Measurements from ENCODE around the gene IL1RAPL1.

IL1RAPL1 gene

GRCh38 chrX:29241809-29242208, 654.6 kb downstream of the IL1RAPL1 start:
- Histone ChIP-seq H3K4me1 (ENCODE audit: control insufficient read depth, insufficient read depth, low read length) (no peaks in the 10 kb centered on the region), H3K9me3 (ENCODE audit: control insufficient read depth in 2 of 2, low read length in 2 of 2) (no peaks in the 10 kb centered on the region), H3K27ac (ENCODE audit: low read length) (no peak overlapping the region), H3K36me3 (ENCODE audit: control insufficient read depth in 2 of 2, insufficient read depth in 2 of 2, low read length in 2 of 2) (no peaks in the 10 kb centered on the region), H3K9ac (ENCODE audit: low read length in 2 of 2) (no peak overlapping the region), H3K4me3 (ENCODE audit: low read length in 2 of 2) (no peak overlapping the region), H3K27me3 (ENCODE audit: control insufficient read depth in 1 of 2, insufficient read depth in 2 of 2, low read length in 2 of 2) (no peaks in the 10 kb centered on the region)

GRCh38 chrX:29242856-29243255, 655.6 kb downstream of the IL1RAPL1 start:
- no peaks in the 10 kb centered on the region for H3K36me3 ChIP-seq (ENCODE audit: control insufficient read depth in 2 of 2, insufficient read depth in 2 of 2, low read length in 2 of 2)
- H3K27ac ChIP-seq (ENCODE audit: low read length), result no peak overlapping the region
- H3K9ac ChIP-seq (ENCODE audit: low read length in 2 of 2), result no peak overlapping the region
- no peaks in the 10 kb centered on the region for H3K4me1 ChIP-seq (ENCODE audit: control insufficient read depth, insufficient read depth, low read length)
- H3K9me3 ChIP-seq (ENCODE audit: control insufficient read depth in 2 of 2, low read length in 2 of 2), result no peaks in the 10 kb centered on the region
- H3K27me3 ChIP-seq (ENCODE audit: control insufficient read depth in 1 of 2, insufficient read depth in 2 of 2, low read length in 2 of 2), result no peaks in the 10 kb centered on the region
- no peak overlapping the region for H3K4me3 ChIP-seq (ENCODE audit: low read length in 2 of 2)

DNA sequence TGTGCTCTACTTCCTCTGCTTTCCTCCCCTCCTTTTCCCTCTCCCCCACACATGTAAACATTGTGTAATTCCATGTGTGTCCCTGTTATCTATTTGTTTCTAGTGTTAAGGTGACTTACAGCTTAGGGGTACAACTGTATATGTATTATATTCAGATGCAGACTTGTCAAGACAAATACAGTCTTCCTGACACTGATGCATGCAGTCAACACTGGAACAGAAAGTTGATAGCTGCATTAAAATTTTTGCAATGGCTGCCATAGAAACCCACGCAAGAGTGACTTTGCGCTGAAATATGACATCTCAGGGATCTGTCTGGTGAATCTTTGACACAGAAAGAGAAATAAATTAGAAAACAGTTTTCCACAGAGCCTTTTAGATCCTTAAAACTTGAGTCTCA, 656.7 kb downstream of the IL1RAPL1 start:
- Histone ChIP-seq H3K27me3 (ENCODE audit: control insufficient read depth in 1 of 2, insufficient read depth in 2 of 2, low read length in 2 of 2) (no peaks in the 10 kb centered on the region), H3K9ac (ENCODE audit: low read length in 2 of 2) (no peak overlapping the region), H3K4me3 (ENCODE audit: low read length in 2 of 2) (no peak overlapping the region), H3K4me1 (ENCODE audit: control insufficient read depth, insufficient read depth, low read length) (no peaks in the 10 kb centered on the region), H3K27ac (ENCODE audit: low read length) (no peak overlapping the region), H3K9me3 (ENCODE audit: control insufficient read depth in 2 of 2, low read length in 2 of 2) (no peaks in the 10 kb centered on the region), H3K36me3 (ENCODE audit: control insufficient read depth in 2 of 2, insufficient read depth in 2 of 2, low read length in 2 of 2) (no peaks in the 10 kb centered on the region)

- Histone ChIP-seq H3K4me1 (ENCODE audit: control insufficient read depth, insufficient read depth, low read length) (no peaks in the 10 kb centered on the region), H3K9ac (ENCODE audit: low read length in 2 of 2) (no peak overlapping the region), H3K27me3 (ENCODE audit: control insufficient read depth in 1 of 2, insufficient read depth in 2 of 2, low read length in 2 of 2) (no peaks in the 10 kb centered on the region), H3K9me3 (ENCODE audit: control insufficient read depth in 2 of 2, low read length in 2 of 2) (no peaks in the 10 kb centered on the region), H3K36me3 (ENCODE audit: control insufficient read depth in 2 of 2, insufficient read depth in 2 of 2, low read length in 2 of 2) (no peaks in the 10 kb centered on the region), H3K27ac (ENCODE audit: low read length) (no peak overlapping the region), H3K4me3 (ENCODE audit: low read length in 2 of 2) (no peak overlapping the region)
These were observed 667.3 kb downstream of the IL1RAPL1 start for GRCh38 chrX:29254515-29254914.

GRCh38 chrX:29257521-29257920, 670.3 kb downstream of the IL1RAPL1 start:
- Histone ChIP-seq H3K27ac (ENCODE audit: low read length) (no peak overlapping the region), H3K9ac (ENCODE audit: low read length in 2 of 2) (no peak overlapping the region), H3K36me3 (ENCODE audit: control insufficient read depth in 2 of 2, insufficient read depth in 2 of 2, low read length in 2 of 2) (no peaks in the 10 kb centered on the region), H3K4me3 (ENCODE audit: low read length in 2 of 2) (no peak overlapping the region), H3K4me1 (ENCODE audit: control insufficient read depth, insufficient read depth, low read length) (no peaks in the 10 kb centered on the region), H3K9me3 (ENCODE audit: control insufficient read depth in 2 of 2, low read length in 2 of 2) (no peaks in the 10 kb centered on the region), H3K27me3 (ENCODE audit: control insufficient read depth in 1 of 2, insufficient read depth in 2 of 2, low read length in 2 of 2) (no peaks in the 10 kb centered on the region)

- H3K9ac ChIP-seq (ENCODE audit: low read length in 2 of 2), result no peak overlapping the region
- H3K27ac ChIP-seq (ENCODE audit: low read length), result no peak overlapping the region
- H3K4me1 ChIP-seq (ENCODE audit: control insufficient read depth, insufficient read depth, low read length), result no peaks in the 10 kb centered on the region
- no peak overlapping the region for H3K4me3 ChIP-seq (ENCODE audit: low read length in 2 of 2)
- H3K9me3 ChIP-seq (ENCODE audit: control insufficient read depth in 2 of 2, low read length in 2 of 2), result no peaks in the 10 kb centered on the region
- H3K27me3 ChIP-seq (ENCODE audit: control insufficient read depth in 1 of 2, insufficient read depth in 2 of 2, low read length in 2 of 2), result no peaks in the 10 kb centered on the region
- no peaks in the 10 kb centered on the region for H3K36me3 ChIP-seq (ENCODE audit: control insufficient read depth in 2 of 2, insufficient read depth in 2 of 2, low read length in 2 of 2)
These were observed 682.1 kb downstream of the IL1RAPL1 start for GRCh38 chrX:29269390-29269789.

GRCh38 chrX:29274517-29274916, 687.3 kb downstream of the IL1RAPL1 start:
- Histone ChIP-seq H3K27me3 (ENCODE audit: control insufficient read depth in 1 of 2, insufficient read depth in 2 of 2, low read length in 2 of 2) (no peaks in the 10 kb centered on the region), H3K4me3 (ENCODE audit: low read length in 2 of 2) (no peak overlapping the region), H3K36me3 (ENCODE audit: control insufficient read depth in 2 of 2, insufficient read depth in 2 of 2, low read length in 2 of 2) (no peaks in the 10 kb centered on the region), H3K27ac (ENCODE audit: low read length) (no peak overlapping the region), H3K9me3 (ENCODE audit: control insufficient read depth in 2 of 2, low read length in 2 of 2) (no peaks in the 10 kb centered on the region), H3K9ac (ENCODE audit: low read length in 2 of 2) (no peak overlapping the region), H3K4me1 (ENCODE audit: control insufficient read depth, insufficient read depth, low read length) (no peaks in the 10 kb centered on the region)

- Histone ChIP-seq H3K27me3 (ENCODE audit: control insufficient read depth in 1 of 2, insufficient read depth in 2 of 2, low read length in 2 of 2) (no peaks in the 10 kb centered on the region), H3K4me3 (ENCODE audit: low read length in 2 of 2) (no peak overlapping the region), H3K27ac (ENCODE audit: low read length) (no peak overlapping the region), H3K36me3 (ENCODE audit: control insufficient read depth in 2 of 2, insufficient read depth in 2 of 2, low read length in 2 of 2) (no peaks in the 10 kb centered on the region), H3K9me3 (ENCODE audit: control insufficient read depth in 2 of 2, low read length in 2 of 2) (no peaks in the 10 kb centered on the region), H3K9ac (ENCODE audit: low read length in 2 of 2) (no peak overlapping the region), H3K4me1 (ENCODE audit: control insufficient read depth, insufficient read depth, low read length) (no peaks in the 10 kb centered on the region)
These were observed 688.7 kb downstream of the IL1RAPL1 start for GRCh38 chrX:29275928-29276327.

DNA sequence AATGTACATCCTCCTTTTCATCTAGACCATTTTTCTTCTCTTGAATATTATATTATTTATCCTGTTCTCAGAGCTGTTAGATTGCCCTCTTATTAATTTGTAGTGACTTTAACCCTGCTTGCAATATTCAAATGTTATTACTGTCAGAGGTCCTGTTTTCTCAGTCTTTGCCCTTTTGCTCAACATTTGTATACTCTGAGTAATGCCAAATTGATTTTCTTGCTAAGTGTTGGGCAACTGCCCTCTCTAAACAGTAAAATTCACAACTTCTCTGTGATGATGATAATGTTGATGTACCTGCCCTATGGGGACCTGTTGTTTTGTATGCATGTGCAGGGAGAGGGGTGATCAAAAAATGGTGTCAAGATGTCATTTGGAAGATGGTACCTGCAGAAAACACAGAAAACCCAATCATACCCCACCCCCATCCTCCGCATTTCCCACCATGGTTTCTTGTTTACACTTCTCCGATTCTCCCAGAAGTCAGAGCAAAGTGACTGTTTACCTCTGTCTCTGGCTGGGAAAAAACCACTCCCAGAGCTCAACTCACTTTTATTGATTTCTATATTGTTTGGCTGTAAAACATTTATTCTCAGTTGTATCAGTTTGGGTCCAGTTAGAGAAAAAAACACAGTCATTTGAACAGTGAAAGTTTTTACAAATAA, 694.0 kb downstream of the IL1RAPL1 start:
- H3K9ac ChIP-seq (ENCODE audit: low read length in 2 of 2), result no peak overlapping the region
- no peak overlapping the region for H3K4me3 ChIP-seq (ENCODE audit: low read length in 2 of 2)

GRCh38 chrX:29285664-29286063, 698.4 kb downstream of the IL1RAPL1 start:
- Histone ChIP-seq H3K9ac (ENCODE audit: low read length in 2 of 2) (no peak overlapping the region), H3K4me1 (ENCODE audit: control insufficient read depth, insufficient read depth, low read length) (no peaks in the 10 kb centered on the region), H3K4me3 (ENCODE audit: low read length in 2 of 2) (no peak overlapping the region), H3K27me3 (ENCODE audit: control insufficient read depth in 1 of 2, insufficient read depth in 2 of 2, low read length in 2 of 2) (no peaks in the 10 kb centered on the region), H3K27ac (ENCODE audit: low read length) (no peak overlapping the region), H3K9me3 (ENCODE audit: control insufficient read depth in 2 of 2, low read length in 2 of 2) (no peaks in the 10 kb centered on the region), H3K36me3 (ENCODE audit: control insufficient read depth in 2 of 2, insufficient read depth in 2 of 2, low read length in 2 of 2) (no peaks in the 10 kb centered on the region)

More for the DNA sequence above, 694.0 kb downstream of the IL1RAPL1 start:
- no peaks in the 10 kb centered on the region for H3K4me1 ChIP-seq (ENCODE audit: control insufficient read depth, insufficient read depth, low read length)
- no peaks in the 10 kb centered on the region for H3K36me3 ChIP-seq (ENCODE audit: control insufficient read depth in 2 of 2, insufficient read depth in 2 of 2, low read length in 2 of 2)
- H3K27ac ChIP-seq (ENCODE audit: low read length), result no peak overlapping the region
- H3K27me3 ChIP-seq (ENCODE audit: control insufficient read depth in 1 of 2, insufficient read depth in 2 of 2, low read length in 2 of 2), result no peaks in the 10 kb centered on the region
- no peaks in the 10 kb centered on the region for H3K9me3 ChIP-seq (ENCODE audit: control insufficient read depth in 2 of 2, low read length in 2 of 2)

DNA sequence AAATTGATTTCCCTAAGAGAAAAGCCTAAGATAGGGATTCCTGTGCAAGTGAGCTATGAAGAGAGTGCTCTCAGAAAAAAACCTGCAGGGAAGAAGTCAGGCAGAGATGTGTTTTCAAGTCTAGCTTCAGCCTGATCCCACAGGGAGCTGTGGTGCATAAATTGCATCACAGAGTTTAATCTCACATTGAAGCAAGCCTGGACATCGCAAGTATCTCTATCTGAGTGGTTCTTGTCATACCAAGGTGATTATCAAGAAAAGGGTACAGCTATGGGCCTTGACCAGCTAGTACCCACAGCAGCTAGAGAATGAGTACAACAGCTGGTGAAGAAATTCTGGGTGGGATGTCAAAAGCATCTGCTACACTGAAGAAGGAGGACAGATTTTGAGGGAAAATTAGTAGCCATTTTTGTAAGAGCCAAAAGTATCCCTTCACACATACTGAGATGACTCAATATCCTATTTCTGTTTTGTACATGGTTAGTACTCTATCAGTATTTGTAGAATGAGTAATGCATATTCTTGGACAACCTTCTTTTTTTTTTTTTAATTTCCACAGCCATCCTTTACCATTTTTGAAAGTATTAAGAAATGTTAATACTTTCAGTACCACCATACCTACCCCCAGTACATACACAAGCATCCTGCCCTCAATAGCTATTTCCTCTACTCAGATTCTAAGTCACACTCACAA, 708.9 kb downstream of the IL1RAPL1 start:
- Histone ChIP-seq H3K4me3 (ENCODE audit: low read length in 2 of 2) (no peak overlapping the region), H3K9ac (ENCODE audit: low read length in 2 of 2) (no peak overlapping the region), H3K4me1 (ENCODE audit: control insufficient read depth, insufficient read depth, low read length) (no peaks in the 10 kb centered on the region), H3K9me3 (ENCODE audit: control insufficient read depth in 2 of 2, low read length in 2 of 2) (no peaks in the 10 kb centered on the region), H3K36me3 (ENCODE audit: control insufficient read depth in 2 of 2, insufficient read depth in 2 of 2, low read length in 2 of 2) (no peaks in the 10 kb centered on the region), H3K27me3 (ENCODE audit: control insufficient read depth in 1 of 2, insufficient read depth in 2 of 2, low read length in 2 of 2) (no peaks in the 10 kb centered on the region), H3K27ac (ENCODE audit: low read length) (no peak overlapping the region)

All from stomach smooth muscle (tissue), 2 donors.